Activated CD4-positive, CD25-positive, alpha-beta regulatory T cell (primary cell): ENCODE data around the gene STIM2.
A peak's percentile ranks its signal among the peaks of the same experiment; 100 is the strongest.
"Not testable (repeated sequence)": the region's sequence is repeated elsewhere in the genome, so short reads cannot be mapped to it uniquely, and the experiment has no call there.

Experiments used
- DNase-seq, 4 experiments: peaks; one replicate each; lab custom pipeline; 2025; lab: John Stamatoyannopoulos, UW

Gene STIM2

DNA sequence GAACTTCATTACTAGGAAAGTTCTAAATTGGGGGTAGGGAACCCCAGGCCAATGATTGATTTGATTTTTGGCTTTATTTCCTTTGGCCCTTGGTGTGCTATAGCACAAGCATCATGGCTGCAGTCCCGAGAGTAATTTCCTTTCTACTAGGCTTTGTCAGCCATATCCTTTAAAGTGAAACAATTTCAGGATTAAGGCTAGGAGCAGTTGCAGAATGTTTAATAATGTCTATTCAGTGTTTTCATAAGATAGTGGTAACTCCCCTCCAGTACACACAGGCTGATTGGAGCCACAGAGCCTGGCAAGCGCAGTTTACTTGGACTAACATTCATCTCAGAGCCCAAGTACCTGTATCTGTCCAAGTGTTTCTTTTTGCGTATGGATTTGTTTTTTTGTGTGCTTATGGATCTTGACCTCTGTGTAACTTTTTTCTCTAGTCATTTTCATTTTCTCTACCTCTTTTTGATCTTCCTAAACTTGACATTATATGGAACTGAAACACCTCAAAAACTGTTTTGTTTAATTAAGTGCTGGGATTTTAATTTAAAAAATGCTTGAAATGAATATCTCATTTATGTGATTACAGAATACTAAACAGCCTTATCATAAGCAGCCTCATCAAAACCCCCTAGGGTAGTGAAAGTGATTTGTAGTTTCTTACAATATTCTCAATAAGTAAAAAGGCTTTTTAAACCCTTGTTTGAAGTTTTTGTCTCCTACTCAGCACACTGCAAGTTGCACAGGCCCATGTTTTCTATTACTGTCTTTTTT, 7.5 kb downstream of the STIM2 start:
- no peak for DNase-seq

DNA sequence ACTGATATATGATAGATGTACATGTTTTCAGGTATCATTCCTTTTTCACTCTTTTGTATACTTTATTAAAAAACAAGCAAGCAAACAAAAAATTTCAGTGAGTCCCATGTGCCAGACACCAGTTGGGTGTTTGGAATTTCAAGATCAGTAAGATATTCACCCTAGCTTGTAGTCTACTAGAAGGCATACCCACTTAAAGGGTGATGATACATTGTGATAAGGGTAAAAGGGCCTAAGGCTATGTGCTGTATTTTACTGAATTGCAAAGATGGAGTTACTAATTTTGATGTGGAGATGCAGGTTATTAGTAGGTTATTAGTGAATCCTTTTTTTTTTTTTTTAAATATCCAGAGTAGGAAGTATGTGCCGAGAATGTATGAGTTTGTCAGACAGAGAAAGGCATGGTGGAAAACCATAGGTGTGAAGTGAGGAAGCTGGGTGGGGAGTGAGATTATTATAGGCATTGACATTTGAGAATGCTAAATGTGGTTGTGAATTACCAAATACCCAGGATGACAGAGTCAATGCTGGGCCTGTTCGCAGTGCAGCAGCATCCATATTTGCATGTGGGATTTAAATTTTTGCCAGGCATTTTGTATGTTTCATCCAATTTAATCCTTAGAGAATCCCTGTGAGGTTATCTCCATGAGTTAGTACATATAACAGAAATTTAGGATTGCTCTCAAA, 10.1 kb downstream of the STIM2 start:
- no peak for DNase-seq

DNA sequence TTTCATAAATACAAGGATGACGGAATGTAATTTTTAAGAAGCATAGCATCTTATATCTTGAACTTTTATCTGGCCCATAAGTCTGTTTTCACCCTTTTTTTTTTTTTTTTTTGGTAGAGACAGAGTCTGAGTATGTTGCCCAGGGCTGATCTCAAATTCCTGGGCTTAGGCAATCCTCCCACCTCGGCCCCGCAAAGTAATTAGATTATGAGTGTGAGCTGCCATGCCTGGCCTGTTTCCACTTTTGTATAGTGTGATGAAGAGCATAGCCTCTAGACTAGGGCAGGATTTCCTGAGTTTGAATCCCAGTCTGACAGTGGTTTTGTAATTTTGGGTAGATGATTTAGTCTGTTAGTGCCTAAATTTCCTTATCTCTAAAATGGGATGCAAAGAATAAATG, 11.0 kb downstream of the STIM2 start:
- DNase-seq, result no peak

DNA sequence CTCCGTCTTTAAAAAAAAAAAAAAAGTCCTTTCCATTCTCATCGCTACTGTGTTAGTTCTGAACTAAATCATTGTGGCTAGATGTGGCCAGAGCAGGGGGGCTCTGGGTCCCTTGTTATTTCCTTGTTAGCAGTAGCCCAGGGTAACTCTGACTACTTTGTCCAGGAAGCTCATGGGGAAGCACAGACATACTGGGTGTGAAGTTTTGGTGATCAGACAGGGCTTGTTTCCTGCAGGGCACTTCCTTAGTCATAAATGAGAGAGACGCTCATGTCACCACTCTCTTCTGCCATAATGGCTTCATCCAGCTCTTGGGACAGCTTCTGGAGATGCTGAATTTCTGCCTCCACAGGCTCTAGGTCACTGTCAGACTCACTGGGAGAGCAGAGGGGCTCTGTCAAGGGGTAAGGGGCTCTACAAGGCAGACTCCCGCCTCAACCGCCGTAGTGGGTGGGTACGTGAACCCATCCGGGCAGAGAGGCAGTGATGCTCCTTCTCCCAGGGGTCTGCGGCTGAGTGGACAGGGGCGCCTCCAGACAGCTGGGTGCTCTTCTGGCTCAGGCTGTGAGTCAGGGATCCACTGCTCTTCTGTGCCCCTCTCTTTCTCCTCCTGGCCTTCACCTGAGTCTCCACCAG, 12.9 kb downstream of the STIM2 start:
- peak in 2 of 4 experiments; percentile 5 to 17 for DNase-seq

DNA sequence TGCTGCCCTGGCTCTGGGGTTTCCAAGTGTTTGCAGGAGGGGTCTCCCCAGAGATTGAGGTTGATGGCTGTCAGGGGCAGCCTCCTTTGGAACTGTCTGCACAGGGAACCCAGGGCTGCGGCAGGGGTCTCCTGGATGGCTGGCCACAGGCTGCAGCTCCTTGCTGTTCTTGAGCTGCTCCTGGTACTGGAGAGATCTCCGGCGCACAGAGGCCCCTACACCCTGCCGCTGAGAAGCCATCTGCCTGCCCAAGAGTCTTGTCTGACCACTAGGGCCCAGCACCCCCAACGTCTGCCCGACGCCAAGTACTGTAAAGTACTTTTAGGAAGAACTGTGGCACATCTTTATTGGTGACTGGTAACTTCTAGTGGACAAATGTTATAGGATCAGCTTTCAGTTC, 13.5 kb downstream of the STIM2 start:
- DNase-seq, result no peak

DNA sequence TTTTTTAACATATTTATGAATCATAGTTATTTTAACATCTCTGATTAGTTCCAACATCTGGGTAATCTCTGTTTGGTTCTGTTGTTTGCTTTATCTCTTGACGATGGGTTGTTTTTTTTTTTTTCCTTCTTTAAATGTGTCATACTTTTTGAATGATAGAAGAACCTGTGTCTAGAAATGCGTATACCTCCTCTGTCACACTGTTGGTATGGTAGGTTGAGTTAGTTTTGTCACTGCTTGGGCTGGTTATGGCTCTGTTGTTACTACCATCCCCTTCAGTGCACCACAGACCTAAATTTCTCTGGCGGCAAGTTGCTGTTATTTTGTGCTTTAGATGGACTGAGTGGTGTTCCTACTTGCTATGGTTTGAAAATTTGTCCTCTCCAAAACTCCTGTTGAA, 16.8 kb downstream of the STIM2 start:
- DNase-seq, result no peak

DNA sequence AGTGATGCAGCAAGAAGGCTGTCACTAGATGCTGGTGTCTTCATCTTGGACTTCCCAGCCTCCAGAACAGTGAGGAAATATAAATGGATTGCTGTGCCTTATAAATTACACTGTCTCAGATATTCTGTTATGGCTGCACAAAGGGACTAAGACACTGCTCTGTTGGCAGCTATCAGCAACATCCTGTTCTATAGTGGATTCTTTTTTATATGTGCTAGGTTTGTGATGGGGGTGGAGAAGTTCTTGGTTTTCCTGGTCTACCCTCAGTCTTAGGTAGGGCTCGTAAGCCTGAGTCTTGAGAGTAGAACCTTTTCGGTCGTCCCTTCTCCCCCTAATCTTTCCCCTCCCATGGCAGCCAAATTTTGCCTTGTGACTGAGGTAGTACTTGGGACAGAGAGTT, 17.3 kb downstream of the STIM2 start:
- no peak for DNase-seq

DNA sequence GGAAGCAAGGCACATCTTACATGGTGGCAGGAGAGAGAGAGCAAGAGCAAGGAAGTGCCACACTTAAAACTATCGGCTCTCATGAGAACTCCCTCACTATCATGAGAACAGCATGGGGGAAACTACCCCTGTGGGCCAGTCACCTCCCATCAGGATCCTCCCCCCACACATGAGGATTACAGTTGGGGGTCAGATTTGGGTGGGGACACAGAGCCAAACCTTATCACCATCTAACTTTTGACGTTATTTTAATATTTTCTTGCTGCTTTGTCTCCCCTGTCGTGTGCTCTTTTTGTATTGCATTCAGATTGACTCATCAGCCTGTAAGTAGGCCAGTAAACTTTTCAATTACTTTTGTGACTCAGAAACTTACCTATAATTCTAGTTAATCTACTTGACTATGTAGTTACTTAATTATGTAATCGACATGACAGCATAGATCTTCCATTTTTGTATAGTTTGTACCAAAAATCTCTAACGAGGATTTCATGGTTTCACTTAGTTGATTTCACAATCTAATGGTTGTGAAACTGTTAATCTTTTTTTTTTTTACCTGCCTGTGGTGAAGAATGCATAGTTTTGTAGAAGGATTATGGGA, 18.3 kb downstream of the STIM2 start:
- no peak for DNase-seq

DNA sequence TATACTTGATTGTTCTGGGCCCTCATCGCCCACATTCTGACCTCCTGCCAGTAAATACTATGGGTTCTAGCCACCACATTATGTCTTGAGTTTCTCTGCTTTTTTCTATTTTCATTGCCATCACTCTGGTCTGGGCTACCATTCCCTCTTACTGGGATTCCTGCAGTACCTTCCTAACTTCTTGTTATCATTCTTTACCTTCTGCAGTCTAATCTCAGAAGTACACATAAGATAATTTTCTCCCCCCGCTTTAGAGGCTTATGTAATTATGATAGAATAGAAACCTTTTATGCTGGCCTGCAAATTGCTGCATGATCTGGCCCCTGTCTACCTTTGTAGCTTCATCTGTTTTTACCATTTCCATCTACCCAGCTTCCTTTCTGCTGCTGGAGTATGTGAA, 19.2 kb downstream of the STIM2 start:
- no peak for DNase-seq

DNA sequence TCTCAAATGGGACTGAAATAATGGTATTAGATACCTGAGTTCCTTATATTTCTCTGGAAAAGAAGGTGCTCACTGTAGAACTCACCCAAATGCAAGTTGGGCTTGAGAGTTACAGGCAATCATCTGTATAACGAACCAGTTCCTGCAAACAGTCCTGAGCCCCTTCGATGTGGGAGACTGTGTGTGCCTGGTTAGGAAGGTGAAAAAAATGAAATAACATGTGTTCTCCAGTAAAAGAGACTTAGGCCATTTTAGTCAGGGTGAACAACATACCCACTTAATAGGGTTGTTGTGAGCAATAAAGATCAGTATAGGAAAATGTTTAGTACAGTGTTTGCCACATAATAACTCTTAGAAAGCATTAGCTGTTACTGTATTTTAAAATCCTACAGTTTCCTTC, 23.4 kb downstream of the STIM2 start:
- DNase-seq, result no peak

DNA sequence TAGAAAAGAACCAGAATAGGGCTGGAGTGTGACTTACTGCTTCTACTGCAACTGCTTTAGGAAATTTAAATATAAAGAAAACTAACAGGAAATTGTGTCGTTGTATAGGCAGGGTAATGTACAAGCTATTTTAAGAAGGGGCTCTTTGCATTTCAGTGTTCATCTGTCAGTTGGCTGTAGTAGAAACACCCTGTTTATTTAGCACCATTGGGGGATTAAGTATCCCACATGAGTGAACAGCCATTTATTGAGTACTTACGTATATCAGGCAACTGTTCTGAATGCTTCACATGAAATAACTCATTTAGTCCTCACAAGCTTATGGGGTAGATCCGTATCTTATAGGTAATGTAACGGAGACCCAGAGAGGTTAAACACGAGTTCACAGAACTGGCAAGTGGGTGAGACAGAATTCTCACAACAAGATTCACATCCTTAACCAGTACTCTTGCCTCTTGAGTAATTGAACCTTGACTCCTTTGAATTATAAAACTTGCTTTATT, 23.9 kb downstream of the STIM2 start:
- DNase-seq, result no peak

DNA sequence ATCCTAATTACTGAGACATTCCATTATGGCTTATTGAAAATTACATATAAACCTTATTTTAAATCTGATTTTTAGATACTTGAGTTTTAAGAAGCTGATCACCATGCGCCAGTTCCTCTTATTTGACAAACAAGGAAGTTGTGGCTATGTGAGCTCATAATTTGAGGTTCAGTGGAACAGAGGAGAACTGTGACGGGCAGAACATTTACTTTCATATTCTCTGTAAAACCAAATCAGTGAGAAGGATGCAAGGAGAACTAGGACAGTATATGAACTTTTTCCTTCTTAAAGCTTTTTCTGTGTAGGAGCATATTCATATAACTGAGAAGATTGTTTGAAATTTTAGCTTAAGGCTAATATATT, 25.3 kb downstream of the STIM2 start:
- DNase-seq, result no peak

DNA sequence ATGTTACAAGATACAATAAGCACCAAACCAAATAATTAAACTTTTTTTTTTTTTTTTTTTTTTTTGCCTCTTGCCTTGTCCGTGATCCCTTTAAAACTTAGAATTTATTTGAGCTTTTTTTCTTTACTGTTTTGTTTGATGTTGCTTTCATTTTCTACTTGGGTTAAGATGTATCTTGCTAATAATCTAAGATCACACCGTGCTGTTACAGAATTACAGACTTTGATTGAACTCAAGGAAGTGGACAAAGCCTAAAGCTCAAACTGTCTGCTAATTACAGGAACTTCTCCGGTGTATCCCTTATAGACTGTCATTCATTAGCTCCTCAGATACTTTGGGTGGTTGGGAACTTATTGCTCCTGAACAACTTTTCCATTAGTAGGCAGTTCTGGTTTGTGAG, 26.5 kb downstream of the STIM2 start:
- DNase-seq, result no peak

DNA sequence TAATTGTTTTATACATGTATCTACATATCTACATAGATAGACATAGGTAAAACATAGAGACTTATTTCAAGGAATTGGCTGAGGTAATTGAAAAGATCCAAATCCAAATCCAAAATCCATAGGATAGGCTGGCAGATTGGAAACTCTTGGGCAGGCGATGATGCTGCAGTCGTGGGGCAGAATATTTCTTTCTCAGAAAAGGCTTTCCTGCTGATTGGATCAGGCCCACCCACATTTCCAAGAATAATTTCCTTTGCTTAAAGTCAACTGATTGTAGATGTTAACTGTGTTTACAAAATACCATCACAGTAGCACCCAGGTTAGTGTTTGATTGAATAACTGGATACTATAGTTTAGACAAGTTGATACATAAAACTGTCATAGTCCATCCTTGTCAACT, 27.2 kb downstream of the STIM2 start:
- DNase-seq, result no peak

DNA sequence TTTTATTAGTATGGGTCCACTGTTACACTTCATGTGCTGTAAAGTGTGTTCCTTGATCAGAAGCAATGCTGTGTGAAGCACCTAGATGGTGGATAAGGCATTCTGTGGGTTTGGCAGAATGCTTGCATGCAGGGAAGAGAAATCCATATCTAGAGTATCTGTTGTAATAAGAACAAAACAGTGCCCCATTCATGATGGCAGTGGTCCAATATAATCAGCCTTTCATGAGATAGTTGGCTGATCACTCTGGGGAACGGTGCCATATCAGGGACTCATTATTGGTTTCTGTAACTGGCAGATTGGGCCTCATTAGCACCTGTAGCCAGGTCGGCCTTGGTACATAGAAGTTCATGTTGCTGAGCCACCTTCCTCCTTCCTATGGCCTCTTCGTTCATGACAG, 28.7 kb downstream of the STIM2 start:
- DNase-seq, result no peak

DNA sequence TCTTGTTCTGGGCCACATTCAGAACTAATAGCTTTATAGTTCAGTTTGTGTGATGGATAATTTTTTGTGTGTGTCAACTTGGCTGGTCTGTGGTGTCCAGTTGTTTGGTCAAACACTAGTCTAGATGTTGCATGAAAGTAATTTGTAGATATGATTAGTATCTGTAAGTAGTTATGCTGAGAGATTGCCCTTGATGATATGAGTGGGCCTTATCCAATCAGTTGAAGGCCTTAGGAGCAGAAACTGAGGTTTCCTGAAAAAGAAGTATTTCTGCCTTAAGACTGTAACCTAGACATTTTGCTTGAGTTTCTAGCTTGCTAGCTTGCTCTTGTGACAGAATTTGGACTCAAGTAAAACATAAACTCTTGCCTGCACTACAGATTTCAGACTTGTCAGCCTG, 30.4 kb downstream of the STIM2 start:
- no peak for DNase-seq

DNA sequence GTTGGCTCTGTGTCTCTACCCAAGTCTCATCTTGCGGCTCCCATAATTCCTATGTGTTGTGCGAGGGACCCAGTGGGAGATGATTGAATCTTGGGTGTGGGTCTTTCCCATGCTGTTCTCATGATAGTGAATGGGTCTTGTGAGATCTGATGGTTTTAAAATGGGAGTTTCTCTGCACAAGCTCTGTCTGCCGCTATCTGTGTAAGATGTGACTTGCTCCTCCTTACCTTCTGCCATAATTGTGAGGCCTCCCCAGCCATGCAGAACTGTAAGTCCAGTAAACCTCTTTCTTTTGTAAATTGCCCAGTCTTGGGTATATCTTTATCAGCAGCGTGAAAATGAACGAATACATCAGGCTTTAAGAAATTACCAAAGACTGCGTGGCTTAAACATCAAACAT, 31.2 kb downstream of the STIM2 start:
- no peak for DNase-seq

DNA sequence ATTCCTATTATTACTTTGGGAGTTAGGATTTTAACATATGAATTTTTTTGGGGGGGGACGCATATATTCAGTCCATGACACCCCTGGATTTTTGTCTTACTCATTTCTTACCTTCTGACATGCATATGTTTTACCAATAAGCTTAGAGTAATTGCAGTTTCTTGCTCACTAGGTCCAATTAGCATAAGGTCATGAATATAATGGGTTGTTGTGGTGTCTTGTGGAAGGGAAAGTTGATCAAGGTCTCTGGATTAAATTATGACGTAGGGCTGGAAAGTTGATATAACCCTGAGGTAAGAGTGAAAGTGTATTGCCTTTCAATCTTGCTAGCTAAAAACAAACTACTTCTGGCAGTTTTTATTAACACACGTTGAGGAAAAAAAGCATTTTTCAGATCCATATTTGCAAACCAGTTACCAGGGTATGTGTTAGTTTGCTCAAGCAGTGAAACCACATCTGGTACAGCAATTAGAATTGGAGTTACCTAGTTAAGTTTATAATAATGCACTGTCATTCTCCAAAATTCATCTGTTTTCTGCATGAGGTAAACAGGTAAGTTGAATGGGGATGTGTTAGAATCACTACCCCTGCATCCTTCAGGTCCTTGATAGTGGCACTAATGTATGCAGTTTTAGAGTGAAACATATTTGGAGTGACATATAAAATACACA, 32.0 kb downstream of the STIM2 start:
- no peak for DNase-seq

DNA sequence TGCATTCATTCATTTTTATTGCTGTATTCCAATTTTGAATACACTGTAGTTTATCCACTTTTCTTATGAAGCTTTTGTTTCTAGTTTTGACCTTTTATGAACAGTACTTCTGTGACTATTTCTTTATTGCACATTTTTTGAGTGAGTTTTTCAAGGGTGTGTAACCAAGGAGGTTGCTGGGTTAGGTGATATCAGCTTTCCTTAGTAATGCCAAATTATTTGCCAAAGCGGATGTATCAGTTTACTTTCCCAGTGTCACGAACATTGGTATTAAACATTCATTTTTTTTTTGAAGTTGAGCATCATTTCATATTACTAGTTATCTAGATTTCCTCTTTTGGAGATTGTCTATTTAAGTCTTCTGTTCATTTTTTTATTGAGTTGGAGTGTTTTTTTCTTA, 32.9 kb downstream of the STIM2 start:
- no peak for DNase-seq

DNA sequence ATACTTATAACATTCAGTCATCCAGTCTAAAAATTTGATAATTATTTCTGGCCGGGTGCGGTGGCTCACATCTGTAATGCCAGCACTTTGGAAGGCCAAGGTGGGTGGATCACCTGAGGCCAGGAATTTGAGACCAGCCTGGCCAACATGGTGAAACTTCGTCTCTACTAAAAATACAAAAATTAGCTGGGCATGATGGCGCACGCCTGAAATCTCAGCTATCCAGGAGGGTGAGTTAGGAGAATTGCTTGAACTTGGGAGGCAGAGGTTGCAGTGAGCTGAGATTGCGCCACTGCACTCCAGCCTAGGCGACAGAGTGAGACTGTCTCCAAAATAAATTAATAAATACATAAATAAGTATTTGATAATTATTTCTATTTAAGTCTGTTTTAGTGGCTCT, 34.2 kb downstream of the STIM2 start:
- not testable (repeated sequence) for DNase-seq

DNA sequence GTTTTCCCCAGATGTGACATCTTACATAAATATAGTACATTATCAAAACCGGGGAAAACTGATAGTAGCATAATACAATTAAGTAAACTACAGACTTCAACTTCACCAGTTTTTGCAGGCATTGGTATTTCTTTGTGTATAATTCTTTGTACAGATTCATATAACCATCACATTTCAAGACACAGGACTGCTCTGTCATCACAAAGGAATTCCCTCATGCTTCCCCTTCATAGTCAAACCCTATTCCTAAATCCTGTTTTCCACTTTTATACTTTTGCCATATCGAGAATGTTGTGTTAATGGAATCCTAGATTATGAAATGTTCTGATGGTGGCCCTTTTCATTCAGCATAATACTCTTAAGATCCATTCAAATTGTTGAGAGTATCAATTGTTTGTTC, 36.0 kb downstream of the STIM2 start:
- DNase-seq, result no peak

DNA sequence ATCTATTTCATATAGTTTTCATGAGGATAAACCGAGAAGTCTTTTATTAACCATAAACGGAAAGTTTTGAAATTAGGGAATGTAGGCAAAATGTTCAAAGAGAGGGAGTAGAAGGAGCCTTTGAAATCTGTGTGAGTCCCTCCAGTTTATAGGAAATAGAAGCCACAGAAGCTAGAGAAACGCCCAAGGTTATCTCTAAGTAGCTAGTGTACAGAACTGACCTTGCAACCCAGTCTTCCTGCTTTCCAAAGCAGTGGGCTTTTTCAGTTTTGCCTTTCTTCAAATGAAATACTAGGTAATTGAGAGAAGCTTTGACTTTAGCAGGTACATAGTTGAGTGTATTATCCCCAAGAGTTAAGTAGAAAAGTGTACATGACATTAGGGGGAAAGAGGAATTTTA, 39.4 kb downstream of the STIM2 start:
- DNase-seq, result no peak
